MG63 (cell line): ENCODE measurements around the gene VPS52. TPM values are rescaled to one million over a fixed set of nuclear protein-coding genes. Genes with fewer than 3 reads are reported as not detected.
"Not testable (repeated sequence)": the region's sequence is repeated elsewhere in the genome, so short reads cannot be mapped to it uniquely, and the experiment has no call there.

Source experiments
- DNase-seq: peaks from one replicate; pipeline ENCODE4 v3.0.0-alpha.2; 2020
- H3K27me3 ChIP-seq: fragments of 250-450 bp; sonication (Bioruptor Pico); 2 replicates; pipeline ENCODE4 v1.5.1; 2020; ENCODE audit warnings: mild to moderate bottlenecking, moderate library complexity
- H3K36me3 ChIP-seq: fragments of 250-450 bp; sonication (Bioruptor Pico); 2 replicates; pipeline ENCODE4 v1.5.1; 2020; ENCODE audit warnings: mild to moderate bottlenecking, moderate library complexity
- H3K4me3 ChIP-seq: fragments of 250-450 bp; sonication (Bioruptor Pico); 2 replicates; pipeline ENCODE4 v1.5.1; 2020; ENCODE audit warnings: mild to moderate bottlenecking, moderate library complexity
- H3K9me3 ChIP-seq: fragments of 250-450 bp; sonication (Bioruptor Pico); 2 replicates; pipeline ENCODE4 v1.5.1; 2020; ENCODE audit warnings: mild to moderate bottlenecking, moderate library complexity
- total RNA-seq: library from RNA; depleted of rRNA; stranded (reverse); fragments of >200 nt; shearing (Covaris generic); gene quantifications from 2 replicates; pipeline ENCODE4 v1.2.3, GENCODE V29; 2014; ENCODE audit warnings: low replicate concordance

Gene VPS52
- total RNA-seq, 1 experiment from 2014 or later, result 47.4 TPM

DNA sequence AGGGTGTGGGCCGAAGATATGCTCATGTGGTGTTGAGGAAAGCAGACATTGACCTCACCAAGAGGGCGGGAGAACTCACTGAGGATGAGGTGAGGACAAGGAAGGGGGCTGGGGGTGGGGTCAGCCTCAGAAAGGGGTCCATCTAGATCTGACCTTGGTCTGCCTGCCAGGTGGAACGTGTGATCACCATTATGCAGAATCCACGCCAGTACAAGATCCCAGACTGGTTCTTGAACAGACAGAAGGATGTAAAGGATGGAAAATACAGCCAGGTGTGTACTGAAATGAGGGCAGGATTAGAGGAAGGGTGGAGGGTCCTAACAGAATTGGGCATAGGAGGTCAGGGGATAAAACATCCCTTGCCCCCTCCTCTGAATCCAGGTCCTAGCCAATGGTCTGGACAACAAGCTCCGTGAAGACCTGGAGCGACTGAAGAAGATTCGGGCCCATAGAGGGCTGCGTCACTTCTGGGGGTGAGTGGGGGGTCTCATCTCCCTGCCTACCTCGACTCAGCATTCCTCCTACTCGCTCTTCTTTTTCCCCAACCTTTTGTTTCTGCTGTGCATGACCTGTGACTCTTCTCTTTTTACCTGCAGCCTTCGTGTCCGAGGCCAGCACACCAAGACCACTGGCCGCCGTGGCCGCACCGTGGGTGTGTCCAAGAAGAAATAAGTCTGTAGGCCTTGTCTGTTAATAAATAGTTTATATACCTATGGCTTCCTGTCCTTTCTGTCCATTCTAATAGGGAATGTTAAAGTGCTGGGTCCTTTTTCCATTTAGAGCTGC lies 4.3 kb upstream of the VPS52 start:
- Histone ChIP-seq H3K36me3 (peaks cover 91% of the 10 kb centered on the region), H3K4me3 (peak overlapping the region; percentile 97)
- DNase-seq, H3K9me3 ChIP-seq, H3K27me3 ChIP-seq: not testable (repeated sequence)

GRCh38 chr6:33273924-33274902 lies 2.5 kb upstream of the VPS52 start:
- Histone ChIP-seq H3K4me3 (peak overlapping the region; percentile 97), H3K36me3 (peaks cover 87% of the 10 kb centered on the region), H3K9me3 (no peaks in the 10 kb centered on the region), H3K27me3 (no peaks in the 10 kb centered on the region)
- DNase-seq, result no peak

DNA sequence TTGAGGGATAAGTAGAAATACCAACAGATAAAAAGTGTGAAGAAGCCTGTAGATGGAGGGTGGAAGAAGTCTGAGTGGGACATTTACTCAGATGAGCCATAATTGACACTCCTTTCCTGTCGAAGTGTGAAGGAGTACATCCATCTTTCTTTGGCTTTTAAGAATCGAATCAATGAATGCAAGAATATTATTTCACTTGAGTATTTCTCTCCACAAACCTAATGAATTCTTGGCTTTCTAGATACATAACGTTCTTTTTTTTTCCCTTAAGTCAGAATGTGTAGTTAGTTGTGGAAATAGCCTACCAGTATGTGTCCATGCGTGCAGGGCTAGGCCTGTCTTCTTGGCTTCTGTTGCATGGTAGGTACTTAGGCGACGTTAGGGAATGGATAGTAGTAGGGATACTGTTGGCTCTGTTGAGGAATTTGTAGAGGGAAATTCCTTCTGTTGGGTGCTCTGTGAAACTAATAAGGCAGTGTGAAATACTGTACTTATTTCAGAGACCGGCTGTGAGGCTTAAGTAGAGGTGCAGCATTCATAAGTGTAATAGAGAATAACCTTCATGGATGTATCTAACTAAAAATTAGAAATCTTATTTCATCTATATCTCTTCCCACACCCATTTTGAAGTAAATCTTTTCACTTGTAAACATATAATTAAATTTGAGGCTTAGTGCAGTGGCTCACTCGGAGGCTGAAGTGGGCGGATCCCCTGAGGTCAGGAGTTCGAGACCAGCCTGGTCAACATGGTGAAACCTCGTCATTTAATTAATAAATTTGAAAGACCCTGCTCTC lies 1.6 kb upstream of the VPS52 start:
- no peak for DNase-seq
- Histone ChIP-seq H3K27me3 (no peaks in the 10 kb centered on the region), H3K36me3 (peaks cover 87% of the 10 kb centered on the region), H3K4me3 (peak overlapping the region; percentile 97), H3K9me3 (no peaks in the 10 kb centered on the region)

GRCh38 chr6:33272275-33273128 lies 826 bp upstream of the VPS52 start:
- H3K4me3 ChIP-seq, result peak overlapping the region; percentile 97
- no peaks in the 10 kb centered on the region for H3K27me3 ChIP-seq
- peaks cover 89% of the 10 kb centered on the region for H3K36me3 ChIP-seq
- no peak for DNase-seq
- no peaks in the 10 kb centered on the region for H3K9me3 ChIP-seq

GRCh38 chr6:33271117-33271467 lies 584 bp downstream of the VPS52 start:
- H3K36me3 ChIP-seq, result peaks cover 92% of the 10 kb centered on the region

GRCh38 chr6:33264015-33264414 lies 7.7 kb downstream of the VPS52 start:
- no peak for DNase-seq
- Histone ChIP-seq H3K9me3 (no peaks in the 10 kb centered on the region), H3K36me3 (peaks cover 88% of the 10 kb centered on the region)

More at GRCh38 chr6:33271117-33271467, 584 bp downstream of the VPS52 start:
- H3K27me3 ChIP-seq, result no peaks in the 10 kb centered on the region
- no peaks in the 10 kb centered on the region for H3K9me3 ChIP-seq
- DNase-seq, result peak; percentile 36
- H3K4me3 ChIP-seq, result peak overlapping the region; percentile 97

GRCh38 chr6:33262490-33262889 lies 9.2 kb downstream of the VPS52 start:
- not testable (repeated sequence) for H3K4me3 ChIP-seq, H3K9me3 ChIP-seq, H3K27me3 ChIP-seq, DNase-seq
- H3K36me3 ChIP-seq, result peaks cover 84% of the 10 kb centered on the region

More at GRCh38 chr6:33264015-33264414, 7.7 kb downstream of the VPS52 start:
- no peak overlapping the region for H3K4me3 ChIP-seq
- H3K27me3 ChIP-seq, result no peaks in the 10 kb centered on the region

- H3K9me3 ChIP-seq, result no peaks in the 10 kb centered on the region
- peaks cover 70% of the 10 kb centered on the region for H3K36me3 ChIP-seq
- no peak for DNase-seq
- no peaks in the 10 kb centered on the region for H3K27me3 ChIP-seq
- no peak overlapping the region for H3K4me3 ChIP-seq
Observed at GRCh38 chr6:33259032-33259431, 12.6 kb downstream of the VPS52 start.

GRCh38 chr6:33254591-33254990 lies 17.1 kb downstream of the VPS52 start:
- H3K4me3 ChIP-seq, result no peak overlapping the region
- H3K9me3 ChIP-seq, result no peaks in the 10 kb centered on the region
- no peak for DNase-seq

DNA sequence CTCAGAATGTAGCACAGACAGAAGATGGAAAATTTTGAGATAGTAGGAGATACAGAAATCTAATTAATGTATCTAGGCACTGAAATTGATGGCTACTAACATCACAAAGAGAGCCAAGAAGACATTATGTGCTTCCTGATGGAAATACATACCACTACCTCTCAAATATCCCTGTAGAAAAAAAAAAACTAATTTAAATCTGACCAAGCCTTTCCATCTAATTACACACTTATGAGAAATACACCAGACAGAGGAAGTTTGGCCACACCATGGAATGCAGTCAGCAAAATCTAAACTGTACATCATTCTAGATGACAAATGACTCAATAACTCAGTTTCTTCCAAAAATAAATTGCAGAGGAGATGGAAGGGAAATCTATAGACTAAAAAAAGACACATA lies 18.9 kb downstream of the VPS52 start:
- no peak overlapping the region for H3K4me3 ChIP-seq
- no peak for DNase-seq
- H3K9me3 ChIP-seq, result no peaks in the 10 kb centered on the region
- no peaks in the 10 kb centered on the region for H3K27me3 ChIP-seq
- peaks cover 47% of the 10 kb centered on the region for H3K36me3 ChIP-seq

More at GRCh38 chr6:33254591-33254990, 17.1 kb downstream of the VPS52 start:
- peaks cover 61% of the 10 kb centered on the region for H3K36me3 ChIP-seq
- no peaks in the 10 kb centered on the region for H3K27me3 ChIP-seq

DNA sequence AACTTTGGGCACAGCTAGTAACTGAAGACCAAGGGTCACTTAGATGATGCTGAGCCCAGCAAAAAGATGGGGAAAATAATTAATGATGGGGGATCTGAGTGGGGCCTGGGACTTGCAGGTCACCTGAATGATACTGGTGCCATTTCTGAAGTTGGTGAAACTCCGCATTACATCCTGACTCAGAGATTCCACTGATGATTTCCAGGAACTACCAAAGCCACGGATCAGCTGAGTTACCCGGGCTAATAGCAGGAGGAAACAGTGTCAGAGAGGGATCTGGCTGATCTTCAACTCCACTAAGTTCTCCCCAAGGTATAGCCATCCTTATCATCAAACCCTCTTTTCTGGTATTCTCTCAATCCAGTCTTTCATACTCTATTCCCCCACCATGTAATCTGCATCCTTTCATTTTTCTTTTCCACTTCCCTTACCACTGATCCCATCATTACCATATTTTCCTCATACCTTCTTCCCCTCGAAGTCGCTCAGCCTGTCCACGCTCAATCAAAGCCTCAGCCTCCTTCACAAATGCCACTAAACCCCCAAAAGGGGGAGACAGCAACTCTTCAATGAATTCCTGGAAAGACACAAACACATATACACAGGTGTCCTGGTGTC lies 20.2 kb downstream of the VPS52 start:
- no peak overlapping the region for H3K4me3 ChIP-seq
- H3K27me3 ChIP-seq, result no peaks in the 10 kb centered on the region
- H3K36me3 ChIP-seq, result peaks cover 37% of the 10 kb centered on the region
- no peak for DNase-seq
- H3K9me3 ChIP-seq, result no peaks in the 10 kb centered on the region

DNA sequence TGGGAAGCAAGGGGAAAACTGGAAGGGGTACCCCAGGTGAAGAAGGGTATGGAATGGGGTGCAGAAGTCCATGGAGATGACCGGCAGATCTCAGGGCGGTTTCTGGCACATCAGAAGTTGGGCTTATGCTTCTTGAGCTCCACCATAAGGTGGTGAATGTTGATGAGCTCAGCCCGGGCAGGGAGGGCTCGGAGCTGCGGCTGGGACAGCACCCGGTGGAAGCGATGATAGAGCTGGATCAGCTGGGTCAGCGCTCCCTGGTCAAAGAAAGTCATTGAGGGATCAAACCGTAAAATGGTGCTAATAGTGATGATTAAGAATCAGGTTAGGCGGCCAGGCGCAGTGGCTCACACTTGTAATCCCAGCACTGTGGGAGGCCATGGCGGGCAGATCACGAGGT lies 20.9 kb downstream of the VPS52 start:
- Histone ChIP-seq H3K27me3 (no peaks in the 10 kb centered on the region), H3K9me3 (no peaks in the 10 kb centered on the region), H3K4me3 (no peak overlapping the region), H3K36me3 (peaks cover 34% of the 10 kb centered on the region)
- no peak for DNase-seq

DNA sequence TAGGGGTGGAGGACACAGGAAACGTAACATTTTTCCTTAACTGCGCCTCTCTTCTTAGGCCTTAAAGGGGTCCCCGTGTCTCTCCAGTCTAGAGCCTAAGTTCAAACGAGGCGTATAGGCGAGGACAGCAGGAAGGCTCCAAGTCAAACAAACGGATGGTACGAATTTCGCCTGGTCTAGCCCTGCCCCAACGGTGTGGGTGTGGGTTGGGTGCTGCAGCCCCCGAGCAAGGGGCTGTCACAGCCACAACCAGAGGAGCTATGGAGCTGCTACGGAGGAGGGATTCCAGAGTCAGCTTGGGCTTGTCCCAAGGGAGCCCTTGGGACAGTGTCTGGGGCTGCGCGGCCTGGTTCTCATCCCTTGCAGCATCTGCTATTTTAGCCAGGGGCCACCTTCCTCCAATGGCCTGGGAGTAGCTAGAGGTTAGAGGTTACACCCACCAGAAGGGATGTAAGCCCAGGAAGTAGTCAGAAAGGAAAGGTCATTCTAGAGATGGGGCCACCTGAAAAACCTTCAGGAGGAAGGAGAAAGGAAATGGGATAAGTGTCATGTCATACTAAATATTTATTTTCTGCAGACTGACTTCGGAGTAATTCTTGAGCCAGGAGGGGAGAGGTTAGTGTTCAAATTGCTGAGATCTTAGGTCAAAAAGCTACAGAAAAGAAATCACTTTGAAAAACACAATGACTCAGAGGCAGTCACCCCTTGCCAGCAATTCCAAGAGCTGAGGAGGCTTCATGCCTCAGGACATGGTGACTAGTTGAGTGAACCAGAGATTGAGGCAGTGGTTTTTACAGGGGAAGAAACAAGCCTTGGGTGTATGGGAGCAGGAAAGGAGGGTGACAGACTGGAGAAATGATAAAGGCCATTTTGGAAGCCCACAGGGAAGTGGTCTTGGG lies 21.7 kb downstream of the VPS52 start:
- peak; percentile 93 for DNase-seq
- H3K27me3 ChIP-seq, result no peaks in the 10 kb centered on the region
- peak overlapping the region; percentile 67 for H3K4me3 ChIP-seq
- H3K36me3 ChIP-seq, result peaks cover 32% of the 10 kb centered on the region
- H3K9me3 ChIP-seq, result no peaks in the 10 kb centered on the region

- Histone ChIP-seq H3K9me3 (no peaks in the 10 kb centered on the region), H3K36me3 (peaks cover 27% of the 10 kb centered on the region), H3K4me3 (peak overlapping the region; percentile 67), H3K27me3 (no peaks in the 10 kb centered on the region)
- DNase-seq, result peak; percentile 100
Observed at GRCh38 chr6:33248932-33249731, 22.5 kb downstream of the VPS52 start.
